Measurements from ENCODE around the gene PACRG.

PACRG gene

GRCh38 chr6:163094881-163095280, 367.1 kb downstream of the PACRG start:
- peak in 1 of 2 experiments; percentile 37 for DNase-seq

GRCh38 chr6:163095401-163095800, 367.6 kb downstream of the PACRG start:
- DNase-seq: no peak

DNA sequence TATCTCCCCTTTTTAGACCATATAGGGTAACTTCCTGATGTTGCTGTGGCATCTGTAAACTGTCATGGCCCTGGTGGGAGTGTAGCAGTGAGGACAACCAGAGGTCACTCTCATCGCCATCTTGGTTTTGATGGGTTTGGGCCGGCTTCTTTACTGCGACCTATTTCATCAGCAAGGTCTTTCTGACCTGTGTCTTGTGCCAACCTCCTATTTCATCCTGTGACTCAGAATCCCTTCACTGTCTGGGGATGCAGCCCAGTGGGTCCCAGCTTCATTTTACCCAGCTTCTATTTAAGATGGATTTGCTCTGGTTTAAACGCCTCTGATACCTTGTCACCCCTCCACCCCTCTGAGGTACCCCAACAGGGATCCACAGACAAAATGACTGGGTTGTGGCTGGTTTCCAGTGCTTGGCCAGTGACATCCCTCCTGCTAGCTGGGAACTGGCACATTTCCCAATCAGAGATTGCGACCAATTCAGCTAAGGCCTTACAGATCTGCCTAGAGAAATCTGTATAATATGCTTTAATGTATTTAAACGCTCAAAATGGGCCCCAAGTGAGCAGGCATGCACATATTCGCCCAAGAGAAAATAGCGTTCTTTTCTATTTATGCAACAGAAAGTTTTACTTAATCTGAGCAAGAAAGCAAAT, 371.2 kb downstream of the PACRG start:
- peak in 1 of 2 experiments; percentile 25 for DNase-seq

- no peak for DNase-seq
Observed at GRCh38 chr6:163099621-163100171, 371.9 kb downstream of the PACRG start.

DNA sequence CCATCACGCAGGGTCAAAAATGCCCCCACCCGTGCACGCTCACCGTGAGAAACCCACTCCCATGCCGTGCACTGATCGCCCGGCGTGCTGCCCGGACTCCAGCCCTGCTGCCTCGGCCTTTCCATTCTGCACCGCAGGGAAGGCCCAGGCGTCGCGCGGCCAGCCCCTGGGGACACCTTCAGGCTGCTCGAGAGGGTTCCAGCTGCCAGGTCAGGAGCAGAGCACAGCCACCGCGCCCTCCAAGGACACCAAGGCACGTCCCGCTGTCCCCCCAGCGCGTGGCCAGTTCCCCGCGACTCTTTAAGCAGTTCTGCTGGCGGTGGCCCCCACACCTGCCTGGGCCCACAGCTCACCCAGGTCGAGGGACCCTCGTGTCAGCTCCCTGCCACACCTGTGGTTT, 372.5 kb downstream of the PACRG start:
- DNase-seq: no peak

- DNase-seq: no peak
Observed at GRCh38 chr6:163113358-163113962, 385.7 kb downstream of the PACRG start.

DNA sequence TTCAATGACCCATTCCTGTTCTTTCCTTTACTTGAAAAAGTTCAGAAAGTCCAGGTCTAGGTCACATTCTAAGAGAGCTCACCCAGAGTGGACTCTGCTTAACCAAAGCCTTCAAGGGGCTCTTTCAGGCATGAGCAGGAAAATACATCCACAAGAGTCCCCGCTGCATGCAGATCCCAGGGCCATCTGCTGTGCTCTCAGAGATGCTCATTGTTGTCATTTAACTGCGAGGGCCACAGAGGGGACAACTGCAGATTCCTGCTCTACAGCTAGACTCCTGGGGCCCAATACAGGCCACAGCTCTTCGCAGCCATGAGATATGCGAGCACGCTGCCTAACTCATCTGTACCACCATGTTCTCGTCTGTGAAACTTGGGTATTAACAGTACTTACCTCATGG, 391.2 kb downstream of the PACRG start:
- DNase-seq: no peak

DNA sequence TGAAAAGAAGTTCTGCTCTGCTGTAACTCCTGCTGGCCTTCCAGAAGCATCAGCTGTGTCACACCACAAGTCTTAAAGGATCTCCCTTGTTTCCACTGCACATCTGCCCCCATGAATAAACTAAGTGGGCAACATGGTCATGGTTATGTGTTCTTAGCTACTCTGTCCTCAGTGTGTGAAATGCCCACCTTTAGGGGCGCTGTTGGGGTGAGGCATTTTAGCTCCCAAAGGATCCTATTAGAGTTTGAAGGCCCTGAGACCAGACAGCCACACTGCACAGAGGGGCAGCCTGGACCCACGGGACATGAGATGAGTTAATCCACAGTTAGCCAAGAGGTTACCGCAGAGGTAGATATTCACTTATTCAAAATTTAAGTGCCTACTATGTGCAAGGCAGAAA, 392.4 kb downstream of the PACRG start:
- no peak for DNase-seq

- DNase-seq: no peak
Observed at GRCh38 chr6:163121270-163121669, 393.5 kb downstream of the PACRG start.

DNA sequence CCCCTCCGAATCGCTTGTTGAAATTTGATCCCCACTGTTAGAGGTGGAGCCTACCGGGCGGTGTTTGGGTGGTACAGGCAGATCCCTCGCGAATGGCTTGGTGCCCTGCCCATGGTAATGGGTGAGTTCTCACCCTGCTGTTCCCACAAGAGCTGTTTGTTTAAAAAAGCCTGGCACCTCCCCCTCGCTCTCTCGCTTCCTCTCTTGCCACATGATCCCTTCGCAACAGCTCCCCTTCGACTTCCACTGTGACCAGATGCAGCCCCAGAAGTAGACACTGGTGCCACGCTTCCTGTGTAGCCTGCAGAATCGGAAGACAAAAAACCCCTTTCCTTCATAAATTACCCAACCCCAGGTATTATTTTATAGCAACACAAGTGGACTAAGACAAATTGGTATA, 394.6 kb downstream of the PACRG start:
- no peak for DNase-seq

- no peak for DNase-seq
Observed at GRCh38 chr6:163123098-163123497, 395.3 kb downstream of the PACRG start.

DNA sequence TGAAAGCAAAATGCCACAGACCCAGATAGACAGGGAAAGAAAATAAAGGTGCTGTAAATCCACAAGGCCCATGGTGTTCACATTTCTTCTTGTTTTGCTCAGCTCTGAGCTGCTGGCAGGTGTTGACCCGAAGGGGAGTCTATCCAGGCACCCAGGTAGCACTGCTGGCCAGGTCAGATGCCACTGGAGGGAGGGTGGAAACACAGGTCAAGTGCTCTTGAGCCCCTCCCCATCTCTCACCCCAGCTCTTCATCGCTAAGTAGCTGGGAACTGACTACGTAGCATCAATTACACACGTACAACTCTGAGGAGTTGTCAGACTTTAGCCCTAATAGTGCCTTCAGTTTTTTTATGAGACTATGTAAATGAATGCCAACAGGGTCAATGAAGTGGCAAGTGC, 399.0 kb downstream of the PACRG start:
- DNase-seq: no peak

DNA sequence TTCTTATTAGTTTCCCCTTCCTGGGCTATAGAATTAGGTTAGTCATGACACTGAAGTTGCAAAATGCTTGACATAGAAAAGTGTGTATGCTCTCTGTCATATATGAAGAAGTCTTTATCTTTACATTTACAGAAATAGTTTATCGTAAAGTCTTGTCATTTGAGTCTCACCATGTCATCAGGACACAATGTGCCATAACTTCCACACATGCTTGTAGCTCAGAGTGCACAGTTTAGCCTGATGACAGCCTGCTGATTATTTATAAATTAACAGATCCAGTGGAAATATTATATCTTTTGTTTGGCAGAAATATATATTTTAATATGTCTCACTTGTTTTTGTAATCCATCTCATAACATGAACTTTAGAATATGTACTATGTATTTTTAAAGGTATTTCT, 399.8 kb downstream of the PACRG start:
- no peak for DNase-seq

DNA sequence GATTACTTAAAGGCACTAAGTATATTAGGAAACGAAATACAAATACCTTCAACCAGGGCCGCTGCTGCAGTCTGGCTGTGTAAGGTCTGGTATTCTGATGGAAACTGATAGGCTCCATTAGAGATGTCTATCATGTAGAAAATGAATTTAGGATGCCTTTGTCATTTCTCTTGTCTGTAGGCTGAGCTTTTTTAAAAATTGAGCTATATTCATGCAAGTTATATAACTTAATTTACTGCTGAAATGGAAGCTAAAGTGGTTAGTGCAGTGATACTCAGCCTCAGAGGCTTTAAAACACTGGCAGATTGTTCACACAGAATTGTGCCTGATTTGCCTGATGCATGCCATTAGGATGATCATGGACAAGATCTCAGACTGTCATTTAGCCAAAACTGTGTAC, 400.6 kb downstream of the PACRG start:
- DNase-seq: no peak

- no peak for DNase-seq
Observed at GRCh38 chr6:163132050-163132750, 404.4 kb downstream of the PACRG start.

GRCh38 chr6:163133017-163133416, 405.2 kb downstream of the PACRG start:
- DNase-seq: no peak

- DNase-seq: no peak
Observed at GRCh38 chr6:163133691-163134090, 405.9 kb downstream of the PACRG start.

DNA sequence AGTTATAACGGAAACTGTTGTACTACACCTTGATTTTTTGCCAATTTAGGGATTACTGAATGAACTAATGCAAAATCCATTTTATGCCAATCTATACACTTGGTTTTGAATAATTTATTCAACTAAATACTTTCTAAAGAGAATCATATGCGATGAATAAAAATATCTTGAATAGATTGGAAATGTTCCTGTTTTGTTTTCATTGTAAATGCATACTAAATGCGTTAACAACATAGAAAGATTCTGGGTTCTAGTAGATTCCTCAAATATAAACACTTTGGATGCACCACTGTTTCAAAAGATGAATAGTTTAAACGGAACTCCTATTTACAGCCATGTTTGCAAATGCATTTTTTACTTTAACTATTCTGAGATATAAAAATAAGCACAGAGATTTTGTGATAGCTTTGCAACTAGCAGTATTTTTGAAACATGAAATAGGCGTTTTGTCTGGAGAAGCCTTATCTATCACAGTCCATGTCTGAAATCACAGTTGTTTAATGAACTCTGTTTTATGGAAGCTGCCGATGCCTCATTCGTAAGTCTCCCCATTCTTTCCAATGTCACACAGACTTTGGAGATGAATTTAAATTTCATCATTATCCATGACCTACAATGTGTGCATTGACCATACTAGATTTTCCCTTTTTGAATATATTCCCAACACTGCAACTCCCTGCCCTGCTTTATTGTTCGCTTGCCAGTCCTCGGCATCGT, 409.1 kb downstream of the PACRG start:
- DNase-seq: no peak

DNA sequence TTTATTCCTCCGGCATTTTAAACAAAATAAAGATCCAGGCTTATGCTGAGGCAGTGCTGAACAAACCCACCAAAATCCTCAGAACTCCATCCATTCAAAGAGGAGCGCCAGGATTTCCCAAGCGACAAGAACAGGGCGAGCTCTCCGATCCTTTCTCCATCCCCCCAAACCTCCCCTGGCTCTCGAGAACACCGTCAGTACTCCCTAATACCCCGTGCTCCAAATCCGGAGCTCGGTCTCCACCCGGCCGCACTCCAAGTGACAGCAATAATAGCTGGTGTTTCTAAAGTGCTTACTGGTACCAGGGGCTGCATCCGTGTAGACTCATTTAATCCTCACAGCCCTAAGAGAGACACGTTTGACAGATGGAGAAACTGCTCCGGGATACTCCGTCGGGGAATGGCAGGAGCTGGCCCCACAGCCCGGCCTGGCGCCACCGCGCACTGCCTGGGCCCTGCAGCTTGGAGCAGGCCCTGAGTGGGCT, 409.7 kb downstream of the PACRG start:
- no peak for DNase-seq

GRCh38 chr6:163146036-163146435, 418.3 kb downstream of the PACRG start:
- no peak for DNase-seq

GRCh38 chr6:163147994-163148393, 420.2 kb downstream of the PACRG start:
- no peak for DNase-seq

DNA sequence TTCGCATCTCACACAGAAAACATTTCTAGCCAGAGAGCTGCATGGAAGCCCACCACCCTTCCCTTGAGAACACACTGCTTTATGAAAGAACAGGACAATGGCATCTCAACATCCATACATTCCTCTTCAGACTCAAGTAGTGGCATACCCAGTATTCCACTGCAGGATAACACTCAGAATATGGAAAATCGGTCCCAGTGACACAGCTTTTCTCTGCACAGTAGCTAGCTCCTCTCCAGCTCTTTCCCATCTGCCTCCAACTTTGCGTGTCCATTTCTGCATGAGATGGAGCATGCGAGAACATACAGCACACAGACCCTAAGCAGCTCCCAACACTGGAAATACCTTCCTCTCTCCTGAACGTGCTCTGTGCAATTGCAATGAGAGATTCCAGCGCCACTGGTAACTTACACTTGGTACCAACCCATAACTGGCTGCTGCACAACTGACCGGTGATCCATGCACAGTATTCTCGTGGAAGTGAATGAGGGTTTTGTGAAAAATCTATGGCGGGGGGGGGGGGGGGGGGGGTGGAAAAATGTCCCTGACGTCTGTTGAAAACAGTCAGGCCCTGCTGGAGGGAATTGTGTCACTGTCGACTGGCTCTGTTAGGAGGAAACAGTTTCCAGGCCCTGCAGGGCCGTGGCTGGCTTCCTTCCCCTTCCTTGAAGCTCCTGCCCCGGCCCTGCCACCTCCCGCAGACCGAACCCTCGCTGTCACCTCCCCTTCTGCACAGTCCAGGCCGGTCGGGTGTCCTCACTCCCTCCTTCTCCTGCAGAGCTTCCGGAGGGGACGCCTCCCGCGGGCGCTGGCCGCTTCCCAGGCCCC, 420.9 kb downstream of the PACRG start:
- no peak for DNase-seq
